NCI-H82 treated with DMSO at 0.1 percent for 48 hours (cell line): ENCODE data around the gene MCRIP1.
A peak's percentile ranks its signal among the peaks of the same experiment; 100 is the strongest.

Experiments
- DNase-seq: peaks from one replicate; lab custom pipeline; 2025; ENCODE audit not compliant: unreplicated experiment; lab: John Stamatoyannopoulos, UW

Gene MCRIP1, protein sequence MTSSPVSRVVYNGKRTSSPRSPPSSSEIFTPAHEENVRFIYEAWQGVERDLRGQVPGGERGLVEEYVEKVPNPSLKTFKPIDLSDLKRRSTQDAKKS

DNA sequence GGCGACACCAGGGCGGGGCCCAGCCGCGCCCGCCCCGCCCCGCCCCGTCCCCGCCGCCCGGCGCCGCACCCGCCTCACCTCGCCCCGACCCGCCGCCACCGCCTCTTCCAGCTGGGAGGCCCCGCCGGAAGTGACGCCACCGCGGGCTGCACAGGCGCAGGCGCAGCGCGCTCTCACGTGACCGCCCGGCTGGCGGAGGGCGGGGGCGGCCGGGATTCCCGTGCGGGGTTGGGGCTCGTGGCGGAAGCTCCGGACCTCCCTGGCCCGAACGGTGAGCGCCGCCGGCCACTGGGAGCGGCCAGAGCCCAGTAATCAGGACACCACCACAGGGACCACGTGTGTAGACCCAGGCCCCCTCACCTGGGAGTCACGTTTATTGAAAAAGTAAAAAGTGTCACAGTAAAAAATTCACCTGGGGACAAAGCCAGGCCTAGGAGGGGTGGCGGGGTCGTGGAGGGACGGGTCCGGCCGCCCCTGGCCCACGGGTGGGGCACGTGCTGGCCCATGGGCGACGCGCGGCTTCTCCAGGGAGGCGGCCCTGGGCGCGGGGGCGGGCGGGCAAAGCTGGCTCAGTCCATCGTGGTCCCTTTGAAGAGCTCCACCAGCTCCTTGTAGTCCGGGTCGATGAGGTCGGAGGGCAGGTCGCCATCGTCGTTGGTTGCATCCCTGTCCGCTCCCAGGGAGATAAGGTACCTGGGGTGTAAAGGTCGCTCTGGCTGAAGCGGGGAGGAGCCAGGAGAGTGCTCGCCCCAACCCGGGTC lies at the start of gene MCRIP1:
Gene MCRIP1, minus strand, starts transcription at position 132 of the 761 bp plus-strand sequence. CDS start 8,785 bp downstream, outside the sequence.
- peak; percentile 76 for DNase-seq

DNA sequence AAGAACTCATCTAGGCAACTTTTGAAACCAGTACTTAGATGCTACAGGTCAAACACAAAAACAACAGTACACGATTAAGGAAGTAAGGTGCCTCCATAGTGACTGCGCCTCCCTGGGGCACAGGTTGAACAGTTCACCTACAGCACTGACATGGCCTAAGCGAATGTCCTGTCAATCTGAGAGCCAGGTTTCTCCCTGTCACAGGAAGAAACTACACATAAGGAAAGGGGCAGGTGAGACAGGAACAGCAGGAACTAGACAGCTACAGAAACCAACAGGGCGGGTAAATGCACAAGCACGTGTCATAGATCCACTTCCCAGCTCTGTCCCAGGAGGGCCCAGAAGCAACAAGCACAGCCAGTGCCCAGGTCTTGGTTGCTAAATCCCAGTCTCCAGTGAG lies 46.0 kb upstream of the MCRIP1 start:
- no peak for DNase-seq

DNA sequence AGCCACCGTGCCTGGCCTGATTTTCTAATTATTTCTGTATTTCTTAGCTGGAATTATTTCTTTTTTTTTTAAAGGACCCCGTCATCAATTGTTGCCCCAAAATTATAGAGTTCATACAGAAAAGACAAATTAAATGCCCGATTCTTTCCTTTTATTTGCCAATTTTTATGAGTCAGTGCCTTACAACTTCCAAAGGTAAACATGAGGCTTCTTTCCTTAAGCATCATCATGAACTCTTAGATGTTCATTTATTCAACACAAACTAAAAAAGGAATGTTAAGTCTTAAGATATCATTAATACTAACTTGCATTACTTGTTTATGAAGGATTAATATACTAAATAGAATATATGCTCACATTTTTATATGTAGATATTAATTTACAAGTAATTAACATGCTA lies 45.2 kb upstream of the MCRIP1 start:
- no peak for DNase-seq

DNA sequence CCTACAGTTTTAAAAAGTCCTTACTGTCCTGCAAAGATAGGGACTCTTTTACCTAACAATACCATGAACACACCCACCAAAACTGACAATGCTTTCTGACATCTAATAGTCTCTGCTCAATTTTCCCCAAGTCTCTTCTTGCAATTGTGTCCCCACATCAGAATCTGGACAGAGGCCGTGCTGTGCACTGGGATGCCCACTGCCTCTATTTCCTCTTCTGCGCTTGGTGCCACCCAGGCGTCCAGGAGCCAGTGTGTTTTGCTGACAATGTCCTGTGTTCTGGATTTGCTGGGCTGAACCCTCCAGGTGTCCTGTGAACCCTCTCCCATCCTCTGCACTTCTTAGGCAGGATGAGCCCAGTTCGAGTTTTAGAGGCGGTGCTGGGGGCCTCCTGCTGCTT lies 44.5 kb upstream of the MCRIP1 start:
- no peak for DNase-seq

DNA sequence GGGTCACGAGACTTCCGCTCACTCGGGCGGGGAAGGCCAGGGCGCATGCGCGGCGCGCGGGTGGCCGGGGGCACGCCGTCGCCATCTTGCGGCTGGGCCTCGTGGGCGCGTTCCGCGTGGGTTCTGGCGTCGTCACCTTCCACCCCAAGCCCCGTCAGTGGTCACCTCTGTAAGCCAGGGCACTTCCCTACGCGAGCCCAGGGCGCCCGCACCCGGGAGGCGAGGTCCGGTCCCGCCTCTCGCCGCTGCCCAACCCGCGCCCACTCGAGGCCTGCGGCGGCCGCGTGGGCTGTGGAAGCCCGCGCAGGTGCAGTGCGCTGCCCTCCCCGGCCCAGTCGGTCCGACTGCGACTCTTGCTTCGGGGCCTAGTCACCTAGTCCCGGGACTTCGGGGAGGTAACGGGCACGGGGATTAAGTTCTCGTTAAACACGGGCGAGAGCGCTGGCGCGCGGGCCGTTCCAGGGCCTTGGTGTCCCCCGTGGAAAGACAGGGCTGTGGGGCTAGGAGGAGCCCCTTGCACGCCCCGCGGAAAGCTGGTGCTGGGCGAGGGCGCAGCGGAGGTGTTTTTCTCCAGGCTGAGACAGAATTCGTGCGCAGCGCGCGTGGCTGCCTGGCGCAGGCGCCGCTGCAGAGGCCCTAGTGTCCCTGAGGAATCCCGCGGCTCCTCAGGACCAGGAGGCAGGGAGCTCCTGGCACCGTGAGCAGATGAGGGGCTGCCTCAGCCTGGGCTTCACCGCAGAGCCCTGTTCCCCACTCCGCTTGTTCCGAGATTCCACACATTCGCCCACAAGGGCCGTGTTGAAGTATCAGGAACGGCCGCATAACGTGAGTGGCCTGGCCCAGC lies 38.5 kb upstream of the MCRIP1 start:
- DNase-seq = no peak

DNA sequence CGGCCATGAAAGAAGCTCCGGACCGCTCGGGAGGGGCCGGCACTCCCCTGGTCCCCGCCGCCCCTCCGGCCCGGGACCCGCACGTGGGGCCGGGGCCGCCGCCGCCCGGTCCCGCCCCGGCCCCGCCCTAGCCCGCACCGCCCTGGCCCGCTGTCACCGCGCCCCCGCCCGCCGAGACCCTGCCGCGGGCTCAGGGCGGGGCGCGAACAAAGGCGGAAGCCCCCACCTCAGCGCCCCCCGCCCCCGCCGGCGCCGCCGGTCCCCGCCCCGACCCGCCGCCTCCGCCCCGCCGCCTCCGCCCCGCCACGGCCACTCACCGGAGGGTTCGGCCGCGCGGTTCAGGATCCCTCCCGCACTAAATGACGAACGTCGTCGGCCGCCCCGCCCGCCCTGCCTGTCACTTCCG lies 37.9 kb upstream of the MCRIP1 start, which contains the start of gene ARHGDIA:
Gene ARHGDIA, minus strand, starts transcription at position 357 of the 406 bp plus-strand sequence. CDS start 1,407 bp downstream, outside the sequence.
- DNase-seq = no peak

DNA sequence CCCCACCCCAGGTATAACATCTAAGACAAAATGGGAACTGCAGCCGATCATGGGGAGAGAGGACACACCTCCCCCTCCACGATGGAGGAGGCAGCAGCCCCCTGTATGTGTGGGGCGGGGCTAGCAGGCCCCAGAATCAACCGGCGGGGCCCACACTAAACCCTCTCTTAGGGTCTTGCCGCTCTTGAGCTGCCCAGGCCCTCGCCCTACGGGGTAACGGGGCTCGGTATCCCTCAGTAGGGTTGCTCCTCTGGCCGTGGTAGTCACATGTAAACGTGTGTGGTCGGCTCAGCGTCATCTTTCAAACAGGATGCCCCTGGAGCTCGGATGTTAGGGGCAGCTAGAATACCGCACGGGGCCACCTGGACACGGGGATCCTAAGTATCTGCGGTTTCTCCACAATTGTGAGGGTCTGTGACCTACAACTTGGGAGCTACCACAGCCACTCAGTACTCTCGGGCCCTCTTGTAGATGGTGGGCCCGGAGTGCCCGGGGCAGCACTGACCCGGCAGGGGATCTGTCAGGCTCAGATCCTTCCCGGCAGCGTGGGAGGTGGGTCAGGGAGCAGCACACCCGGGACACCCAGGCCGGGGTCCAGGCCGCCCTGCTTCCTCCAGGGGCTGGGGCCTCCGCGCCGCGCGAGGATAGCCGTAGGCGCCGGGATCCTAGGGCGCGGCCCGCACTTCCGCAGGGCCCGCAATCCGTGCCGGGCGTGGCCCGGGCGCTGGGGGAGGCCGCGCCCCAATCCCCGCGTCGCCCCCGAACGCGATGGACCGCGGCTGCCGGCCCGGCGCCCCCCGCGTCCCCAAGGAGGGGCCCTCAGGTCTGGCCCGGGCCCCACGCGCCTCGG lies 37.3 kb upstream of the MCRIP1 start:
- no peak for DNase-seq

DNA sequence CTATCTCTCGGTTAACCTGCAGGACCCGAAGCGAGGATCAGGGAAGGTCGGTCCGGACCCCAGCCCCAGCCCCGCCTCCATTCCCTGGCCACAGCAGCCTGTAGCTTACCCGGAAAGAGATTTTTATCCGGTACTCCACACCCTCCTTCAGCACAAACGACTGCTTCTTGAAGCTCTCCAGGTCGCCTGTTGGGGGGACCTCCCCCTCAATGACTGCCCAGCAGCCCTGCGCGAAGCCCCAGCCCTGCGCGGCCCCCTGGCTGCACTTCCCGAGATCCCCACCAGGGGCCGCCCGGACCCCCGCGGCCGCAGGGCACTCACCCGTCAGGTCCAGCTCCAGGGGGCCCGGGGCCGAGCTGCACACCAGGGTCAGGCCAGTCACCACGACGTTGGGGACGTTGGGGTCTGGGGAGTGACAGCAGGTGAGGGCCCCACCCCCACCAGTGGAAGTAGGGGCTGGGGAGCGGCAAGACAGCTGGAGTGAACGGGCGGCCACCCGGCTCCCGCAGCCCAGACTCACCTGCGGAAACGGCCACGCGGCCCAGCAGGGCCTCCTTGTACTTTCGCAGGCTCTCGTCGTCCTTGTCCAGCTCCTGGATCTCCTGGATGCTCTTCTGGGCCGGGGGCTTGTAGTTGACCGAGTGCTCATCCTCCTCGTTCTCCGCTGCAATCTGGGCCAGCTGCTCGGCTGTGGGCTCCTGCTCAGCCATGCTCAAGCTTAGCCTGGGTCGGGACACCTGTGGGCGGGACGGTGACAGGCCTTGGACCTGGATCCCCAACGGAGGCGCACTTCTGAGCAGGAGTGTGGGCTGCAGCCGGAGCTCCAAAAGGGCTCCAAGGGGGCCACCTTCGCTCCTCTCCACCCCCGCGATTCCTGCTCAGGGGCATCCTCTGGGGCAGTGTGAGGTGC lies 36.4 kb upstream of the MCRIP1 start:
- no peak for DNase-seq

DNA sequence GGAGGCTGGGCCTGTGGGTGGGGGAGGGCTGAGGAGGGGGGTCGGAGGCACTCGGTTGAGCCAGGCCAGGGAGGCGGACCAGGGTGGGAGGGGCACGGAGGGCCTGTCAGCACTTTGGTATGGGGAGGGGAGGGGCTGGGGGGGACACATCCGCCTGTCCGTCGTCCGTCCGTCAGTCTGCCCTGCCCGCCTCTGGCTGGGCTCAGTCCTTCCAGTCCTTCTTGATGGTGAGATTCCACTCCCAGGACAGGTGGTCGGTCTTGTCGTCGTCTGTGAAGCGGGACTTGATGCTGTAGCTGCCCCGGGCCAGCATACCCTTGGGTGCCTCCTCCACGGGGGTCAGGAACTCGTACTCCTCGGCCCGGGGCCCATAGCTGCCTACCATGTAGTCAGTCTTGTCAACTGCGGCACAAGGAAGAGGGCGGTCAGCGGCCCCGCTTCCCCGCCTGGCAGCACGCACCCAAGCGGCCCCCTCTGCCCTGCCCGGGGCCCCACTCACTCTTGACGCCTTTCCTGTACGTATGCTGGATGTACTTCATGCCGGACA lies 35.7 kb upstream of the MCRIP1 start:
- DNase-seq = no peak

DNA sequence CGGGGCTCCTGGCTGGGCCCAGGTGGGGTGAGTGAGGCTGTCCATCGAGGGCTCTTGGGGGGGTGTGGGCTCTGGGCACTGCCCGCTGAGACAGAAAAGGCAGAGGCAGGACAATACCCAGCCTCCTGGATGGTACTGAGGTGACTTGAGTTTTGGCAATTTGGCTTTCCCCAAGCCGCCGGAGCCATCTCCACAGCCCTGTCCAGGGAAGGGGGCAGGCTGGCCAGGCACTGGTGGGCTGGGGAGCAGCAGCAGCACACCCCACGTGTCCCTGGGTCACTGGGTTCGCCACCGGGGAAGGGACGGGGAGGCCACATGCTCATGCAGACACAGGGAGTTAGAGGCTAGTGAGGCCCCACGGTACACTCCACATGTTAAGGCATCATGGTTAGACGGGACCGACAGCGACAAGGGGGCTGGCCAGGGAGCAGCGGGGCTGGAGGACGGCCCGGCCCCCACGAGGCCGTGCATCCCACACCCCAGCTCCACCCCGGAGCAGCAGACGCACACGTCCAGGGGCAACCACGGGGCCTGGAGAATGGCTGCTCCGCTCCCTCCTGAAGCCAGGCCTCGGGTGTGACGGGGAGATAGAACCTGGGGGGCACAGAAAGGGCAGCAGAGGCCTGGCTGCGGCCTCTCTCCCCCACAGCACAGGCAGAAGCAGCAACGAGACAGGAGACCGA lies 35.0 kb upstream of the MCRIP1 start:
- DNase-seq = no peak

DNA sequence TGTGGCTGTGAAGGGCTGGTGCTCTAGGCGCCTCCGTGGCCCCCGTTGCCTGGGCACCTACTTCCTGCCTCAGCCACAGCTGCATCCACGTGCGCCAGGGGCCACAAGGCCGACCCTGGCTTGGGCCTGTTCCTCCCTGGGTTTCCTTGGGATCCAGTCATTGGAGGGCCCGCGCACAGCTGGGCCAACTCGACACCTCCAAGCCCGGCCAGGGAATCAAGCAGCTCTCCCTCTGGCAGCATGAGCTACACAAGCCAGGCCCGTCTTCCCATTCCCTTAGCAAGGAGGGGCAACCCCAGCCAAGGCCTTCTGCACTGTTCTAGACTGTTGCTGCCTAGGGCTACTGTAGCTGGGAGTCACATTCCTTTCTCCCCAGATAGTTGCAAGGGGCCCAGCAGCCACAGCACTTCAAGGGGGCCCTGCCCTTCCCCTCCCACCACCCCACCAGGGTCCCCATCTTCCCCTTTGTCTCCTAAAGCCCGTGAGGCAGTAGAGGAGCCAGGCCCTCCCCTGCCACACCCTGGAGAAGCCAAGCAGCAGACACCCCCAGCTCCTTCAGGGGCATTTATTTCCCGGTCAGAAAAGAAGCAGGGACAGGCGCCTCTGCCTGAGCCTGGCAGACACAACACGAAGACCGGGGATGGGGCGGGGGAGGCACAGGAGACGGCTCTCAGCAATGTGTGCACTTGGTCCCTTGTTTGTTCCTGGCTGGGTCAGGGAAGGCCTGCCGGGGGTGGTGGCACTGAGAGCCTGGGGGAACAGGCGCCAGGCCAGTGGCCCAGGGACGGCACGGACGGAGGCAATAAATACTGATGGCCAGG lies 34.3 kb upstream of the MCRIP1 start:
- DNase-seq = no peak

DNA sequence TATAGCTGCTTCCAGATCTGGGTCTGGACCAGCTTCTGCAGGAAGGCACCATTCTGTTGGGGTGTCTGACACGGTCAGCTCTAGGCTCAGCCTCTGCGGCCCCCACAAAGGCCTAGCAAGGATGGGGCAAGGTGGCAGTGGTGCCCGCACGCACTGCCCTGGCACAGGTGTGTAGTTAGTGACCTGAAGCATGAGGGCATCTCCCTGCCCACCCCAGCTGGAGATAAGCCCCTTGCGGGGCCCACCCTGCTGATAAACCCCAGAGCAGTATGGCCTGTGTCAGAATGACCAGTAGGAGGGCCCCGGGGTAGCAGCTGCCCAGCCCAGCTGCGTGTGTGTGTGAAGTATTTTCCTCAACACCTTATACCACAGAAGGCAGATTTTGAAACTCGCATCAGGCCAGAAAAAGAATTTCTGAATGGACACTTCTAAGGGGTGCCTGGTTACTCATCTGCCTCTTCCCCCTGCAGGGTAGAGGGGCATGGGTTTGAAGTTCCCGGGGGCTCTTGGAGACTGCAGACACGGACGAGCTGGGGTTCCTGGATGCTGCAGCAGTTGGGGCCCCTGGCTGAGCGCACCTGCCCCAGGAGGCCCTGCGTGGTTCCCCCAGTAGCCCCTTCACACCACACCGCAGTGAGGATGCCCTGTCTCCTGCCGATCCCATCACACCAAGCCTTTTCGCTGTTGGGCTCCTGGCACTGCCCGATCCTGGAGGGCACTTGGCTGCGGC lies 33.5 kb upstream of the MCRIP1 start:
- no peak for DNase-seq

DNA sequence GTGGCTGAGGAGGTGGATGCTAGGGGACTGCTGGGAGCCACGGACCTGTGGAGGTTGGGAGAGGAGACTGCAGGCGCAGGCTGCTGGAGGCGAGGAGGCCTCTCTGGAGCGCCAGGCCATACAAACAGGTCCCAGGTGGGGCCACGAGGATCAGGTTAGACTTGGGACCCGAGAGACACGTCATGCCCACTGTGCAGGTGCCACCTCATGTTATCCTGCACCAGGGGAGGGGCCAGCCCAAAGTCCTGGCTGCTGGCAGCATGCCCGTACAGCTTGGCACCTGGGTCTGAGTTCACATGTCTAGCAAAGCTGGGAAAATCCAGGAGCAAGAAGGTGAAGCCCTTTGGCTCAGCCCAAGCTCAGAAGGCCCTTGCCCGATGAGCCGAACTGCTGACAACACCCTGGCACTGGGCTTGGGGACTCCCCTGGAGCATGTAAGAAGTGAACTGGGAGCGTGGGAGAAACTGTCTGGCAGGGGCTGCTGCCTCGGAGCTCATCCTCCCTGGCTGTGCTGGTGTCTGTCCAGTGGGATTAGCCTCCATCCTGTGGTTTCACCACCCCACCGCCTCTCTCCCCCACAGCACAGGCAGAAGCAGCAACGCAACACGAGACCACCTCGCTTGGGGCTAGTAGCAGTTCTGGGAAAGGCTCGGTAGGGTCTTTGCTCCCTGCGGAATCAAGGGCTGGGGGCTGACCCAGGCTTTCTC lies 32.8 kb upstream of the MCRIP1 start:
- no peak for DNase-seq

DNA sequence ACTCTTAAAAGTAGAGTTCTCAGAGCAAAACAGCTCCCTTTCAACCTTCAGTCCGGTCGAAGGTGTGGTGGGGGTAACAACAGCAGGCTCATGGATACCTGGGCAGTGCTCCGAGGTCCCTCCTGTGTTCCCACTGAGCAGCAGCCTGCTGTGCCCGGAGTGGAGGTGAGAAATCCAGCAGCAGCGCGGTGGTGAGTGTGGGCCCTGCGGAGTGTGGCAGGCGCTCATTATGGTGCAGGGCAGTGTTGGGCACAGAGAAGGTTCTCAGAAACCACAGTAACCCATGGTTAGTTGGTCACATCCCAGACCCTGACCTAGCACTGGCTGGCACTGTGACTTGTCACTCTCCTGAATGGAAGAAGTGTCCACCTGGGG lies 32.3 kb upstream of the MCRIP1 start:
- no peak for DNase-seq

DNA sequence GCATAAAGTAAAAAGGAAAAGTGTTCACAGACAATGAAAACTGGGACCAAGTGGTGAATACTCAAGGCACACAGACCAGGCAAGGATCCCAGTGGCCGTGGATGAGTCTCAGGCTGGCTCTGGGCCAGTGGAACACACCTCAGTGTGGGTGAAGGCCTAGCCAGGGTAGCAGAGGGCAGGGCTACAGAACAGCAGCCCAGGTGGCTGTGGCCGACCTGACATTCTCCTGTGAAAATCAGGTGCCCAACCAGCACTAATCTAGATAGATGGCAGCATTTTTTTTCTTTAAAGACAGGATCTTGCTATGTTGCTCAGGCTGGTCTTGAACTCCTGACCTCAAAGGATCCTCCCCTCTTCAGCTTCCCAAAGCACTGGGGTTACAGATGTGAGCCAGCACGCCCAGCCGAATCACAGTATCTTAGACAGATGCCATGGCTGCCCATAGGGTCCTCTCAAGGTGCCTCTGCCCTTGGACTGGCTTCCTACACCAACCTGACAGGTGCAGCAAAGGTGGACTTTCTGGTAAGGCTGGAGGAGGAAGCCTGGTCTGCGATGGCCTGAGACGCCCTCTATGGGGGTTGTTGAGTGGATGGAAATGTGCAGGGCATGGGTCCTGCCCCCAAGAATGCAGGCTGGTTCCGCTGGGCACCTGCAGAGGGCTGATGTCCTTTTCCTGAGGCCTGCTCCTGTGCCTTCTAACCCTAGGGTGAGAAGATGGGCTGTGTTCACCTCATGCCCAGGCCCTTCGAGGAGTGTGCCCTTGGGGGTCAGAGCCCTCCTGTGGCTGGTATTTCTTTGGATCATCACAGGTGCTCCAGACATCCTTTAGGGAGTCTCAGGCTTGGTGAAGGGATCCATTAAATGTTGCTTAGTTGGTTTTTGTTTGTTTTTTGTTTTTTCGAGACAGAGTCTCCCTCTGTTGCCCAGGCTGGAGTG lies 31.0 kb upstream of the MCRIP1 start:
- DNase-seq = no peak

DNA sequence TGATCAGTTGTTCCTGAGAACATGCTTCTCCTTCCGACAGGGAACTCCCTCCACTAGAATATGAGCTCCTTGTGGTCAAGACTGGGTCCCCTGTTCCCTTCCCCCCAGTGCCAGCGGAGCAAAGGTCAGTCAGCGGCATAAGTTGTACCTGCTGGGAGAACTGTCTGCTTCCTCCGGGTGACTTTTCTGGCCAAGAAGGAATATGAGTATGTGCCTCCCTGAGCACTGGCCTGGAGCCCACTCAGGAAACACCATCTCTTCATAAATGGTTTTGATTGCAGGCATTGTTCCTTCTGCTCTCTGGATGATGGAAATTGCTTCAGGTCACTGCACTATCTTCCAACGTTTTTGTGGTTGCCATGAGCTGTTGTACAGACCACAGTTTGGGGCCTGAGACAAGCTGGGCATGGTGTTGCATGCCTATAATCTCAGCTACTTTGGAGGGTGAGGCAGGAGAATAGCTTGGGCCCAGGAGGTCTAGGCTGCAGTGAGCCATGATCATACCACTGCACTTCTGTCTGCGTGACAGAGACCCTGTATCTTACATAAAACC lies 30.1 kb upstream of the MCRIP1 start:
- DNase-seq = no peak
